Cerebellar cortex (tissue), 1 donor: ENCODE results near the gene MAPK1.
"Not testable (repeated sequence)": the region's sequence is repeated elsewhere in the genome, so short reads cannot be mapped to it uniquely, and the experiment has no call there.

Source experiments
- DNase-seq: peaks from one replicate; pipeline ENCODE4 v3.0.0-alpha.2; 2015; ENCODE audit warnings: low spot score

MAPK1 gene

DNA sequence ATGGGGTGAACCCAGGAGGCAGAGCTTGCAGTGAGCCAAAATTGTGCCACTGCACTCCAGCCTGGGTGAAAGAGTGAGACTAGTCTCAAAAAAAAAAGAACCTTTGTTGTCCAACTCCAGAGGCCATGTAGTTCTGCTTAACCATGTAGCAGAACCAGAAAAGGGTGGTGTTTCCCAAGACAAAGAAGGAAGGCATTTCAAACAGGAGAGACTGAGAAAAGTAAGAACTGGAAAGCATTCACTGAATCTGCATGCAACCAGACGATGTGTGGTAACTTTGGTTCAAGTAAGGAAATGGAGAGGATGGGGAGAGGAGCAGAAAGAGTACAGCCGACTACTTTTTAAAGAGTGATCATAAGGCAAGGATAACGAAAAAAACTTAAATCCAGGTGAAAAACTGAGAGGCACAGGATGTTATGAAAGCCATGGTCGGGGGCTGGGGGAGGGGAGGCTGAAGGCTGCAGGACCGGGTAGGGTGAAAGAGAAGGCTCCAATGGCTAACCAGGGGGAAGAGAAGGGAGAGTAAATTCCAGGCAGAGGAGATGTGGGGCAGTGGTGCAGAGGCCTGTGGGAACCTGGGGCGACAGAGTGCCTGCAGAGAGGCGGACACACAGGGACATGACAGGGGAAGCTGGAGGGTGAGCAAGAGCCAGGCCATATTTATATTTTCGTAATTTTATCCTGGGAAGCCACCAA is 48.8 kb downstream of the MAPK1 start:
- DNase-seq = no peak

- DNase-seq = not testable (repeated sequence)
Measured at GRCh38 chr22:21817497-21817853, 50.0 kb downstream of the MAPK1 start.

DNA sequence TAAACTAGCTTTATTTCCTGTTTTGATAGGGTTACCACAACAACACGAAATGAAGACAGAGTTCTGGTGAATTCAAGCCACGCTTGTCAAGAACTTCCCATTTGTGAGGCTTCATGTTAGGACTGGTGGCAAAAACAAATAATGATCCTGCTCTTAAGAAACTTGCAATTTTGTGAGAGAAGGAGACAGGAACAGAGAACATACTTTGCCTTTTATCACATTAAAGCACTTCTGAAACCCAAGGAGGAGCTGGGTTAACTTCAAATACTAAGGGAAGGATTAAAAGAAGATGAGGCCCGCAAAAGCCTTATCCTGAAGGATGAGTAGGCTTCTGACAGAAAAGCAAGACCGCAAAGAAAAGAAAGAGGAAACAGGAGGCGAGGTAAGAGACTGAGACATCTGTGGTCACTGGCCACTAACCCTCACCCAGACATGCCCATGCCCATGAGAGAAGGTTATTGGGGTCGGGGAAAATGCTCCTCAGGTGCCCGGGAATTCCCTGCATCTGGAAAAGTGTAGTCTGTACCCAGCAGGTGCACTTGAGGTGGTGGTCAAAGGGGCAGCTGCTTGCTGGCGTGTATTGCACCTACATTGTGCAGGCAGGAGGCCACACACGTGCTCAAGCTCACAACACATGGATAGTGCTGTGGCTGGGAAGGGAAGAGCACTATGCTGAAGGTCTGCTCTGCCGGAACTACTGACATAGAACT is 50.5 kb downstream of the MAPK1 start:
- DNase-seq = no peak

DNA sequence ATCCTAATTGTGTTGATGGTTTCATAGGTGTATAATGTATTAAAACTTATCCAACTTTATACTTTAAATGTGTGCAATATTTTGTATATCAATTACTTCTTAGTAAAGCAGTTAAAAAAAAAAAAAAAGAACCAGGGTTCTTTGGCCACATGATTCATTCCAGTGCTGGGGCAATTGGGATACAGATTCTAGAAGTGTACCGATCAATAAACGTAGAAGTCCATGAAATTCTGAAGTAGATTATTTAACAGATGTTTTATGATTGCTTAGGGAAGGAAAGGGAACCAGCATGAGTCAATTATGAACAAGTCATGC is 51.0 kb downstream of the MAPK1 start:
- no peak for DNase-seq

- DNase-seq = no peak
Measured at GRCh38 chr22:21815958-21816357, 51.5 kb downstream of the MAPK1 start.

- DNase-seq = no peak
Measured at GRCh38 chr22:21815357-21815756, 52.1 kb downstream of the MAPK1 start.

GRCh38 chr22:21811982-21812381 is 55.5 kb downstream of the MAPK1 start:
- DNase-seq = no peak

GRCh38 chr22:21807544-21808529 is 59.6 kb downstream of the MAPK1 start:
- DNase-seq = no peak

DNA sequence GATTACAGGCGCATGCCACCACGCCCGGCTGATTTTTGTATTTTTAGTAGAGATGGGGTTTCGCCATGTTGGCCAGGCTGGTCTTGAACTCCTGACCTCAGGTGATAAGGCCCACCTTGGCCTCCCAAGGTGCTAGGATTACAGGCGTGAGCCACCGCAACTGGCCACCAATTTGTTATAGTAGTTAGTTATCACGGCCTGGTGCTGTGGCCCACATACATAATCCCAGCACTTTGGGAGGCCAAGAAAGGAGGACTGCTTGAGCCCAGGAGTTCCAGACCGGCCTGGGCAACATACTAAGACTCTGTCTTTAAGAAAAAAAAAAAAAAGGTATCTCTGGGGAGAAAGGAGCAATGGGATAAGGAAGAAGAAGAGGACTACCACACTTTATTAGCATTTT is 62.1 kb downstream of the MAPK1 start:
- DNase-seq = not testable (repeated sequence)

- no peak for DNase-seq
Measured at GRCh38 chr22:21803811-21804249, 63.6 kb downstream of the MAPK1 start.

DNA sequence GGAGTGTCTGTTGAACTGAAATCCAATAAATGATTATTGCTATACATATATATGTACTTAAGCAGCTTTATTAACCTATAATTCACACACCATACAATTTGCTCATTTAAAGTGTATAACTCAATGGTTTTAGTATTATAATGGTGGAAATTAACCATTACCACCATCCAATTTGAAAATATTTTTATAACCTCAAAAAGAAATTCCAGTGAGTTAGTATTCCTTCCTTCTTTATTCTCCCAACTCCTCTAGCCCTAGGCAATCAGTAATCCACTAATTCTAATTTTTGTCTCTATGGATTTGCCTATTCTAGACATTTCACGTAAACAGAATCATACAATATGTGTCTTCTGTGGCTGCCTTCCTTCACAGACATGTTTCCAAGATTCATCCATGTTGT is 64.8 kb downstream of the MAPK1 start:
- no peak for DNase-seq

DNA sequence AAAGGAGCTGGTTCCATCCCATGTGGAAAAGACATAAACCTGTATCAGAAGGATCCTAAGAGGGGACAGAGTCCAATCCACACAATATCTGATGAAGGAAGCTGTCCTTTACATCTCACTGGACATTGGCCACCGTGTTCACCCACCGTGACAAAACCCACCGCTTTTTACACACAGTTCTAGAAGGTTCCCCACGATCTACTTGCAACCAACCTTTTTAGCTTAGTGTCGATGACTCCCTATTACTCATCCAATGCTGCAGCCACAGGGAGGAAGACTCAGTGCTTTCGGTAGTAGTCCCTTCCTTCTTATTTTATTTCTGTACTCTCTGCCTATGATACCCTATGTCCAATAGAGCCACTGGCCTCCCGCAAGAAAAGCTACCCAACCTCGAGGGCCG is 65.4 kb downstream of the MAPK1 start:
- DNase-seq = no peak

DNA sequence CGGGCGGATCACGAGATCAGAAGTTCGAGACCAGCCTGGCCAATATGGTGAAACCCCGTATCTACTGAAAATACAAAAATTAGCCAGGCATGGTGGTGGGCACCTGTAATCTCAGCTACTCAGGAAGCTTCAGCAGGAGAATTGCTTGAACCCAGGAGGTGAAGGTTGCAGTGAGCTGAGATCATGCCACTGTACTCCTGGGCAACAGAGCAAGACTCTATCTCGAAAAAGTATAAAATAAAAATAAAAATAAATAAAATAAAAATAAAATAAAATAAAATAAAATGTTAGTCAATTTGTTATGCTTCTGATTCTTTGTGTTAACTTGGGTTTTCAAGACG is 66.2 kb downstream of the MAPK1 start:
- not testable (repeated sequence) for DNase-seq

DNA sequence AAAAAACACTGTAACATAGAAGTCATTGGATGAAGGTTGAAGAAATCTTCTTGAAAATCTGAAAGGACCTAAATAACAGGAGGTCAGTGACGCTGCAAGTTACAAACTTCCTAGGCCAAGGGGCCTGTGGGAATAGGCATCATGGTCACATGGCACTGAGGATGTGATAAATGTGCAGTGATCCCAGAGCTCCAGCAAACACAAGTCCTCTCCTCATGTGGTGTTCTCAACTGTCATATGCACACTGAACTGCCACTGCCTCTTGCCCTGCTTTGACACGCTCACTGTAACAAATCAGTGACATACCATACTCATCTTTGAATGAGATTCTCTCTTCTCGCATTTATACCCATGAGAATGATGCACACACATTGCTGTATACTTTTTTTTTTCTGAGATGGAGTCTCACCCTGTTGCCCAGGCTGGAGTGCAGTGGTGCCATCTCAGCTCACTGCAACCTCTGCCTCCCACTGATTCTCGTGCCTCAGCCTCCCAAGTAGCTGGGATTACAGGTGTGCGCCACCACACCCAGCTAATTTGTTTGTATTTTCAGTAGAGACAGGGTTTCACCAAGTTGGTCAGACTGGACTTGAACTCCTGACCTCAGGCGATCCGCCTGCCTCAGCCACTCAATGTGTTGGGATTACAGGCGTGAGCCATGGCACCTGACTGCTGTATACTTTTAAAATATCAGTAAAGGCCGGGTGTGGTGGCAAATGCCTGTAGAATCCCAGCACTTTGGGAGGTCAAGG is 66.7 kb downstream of the MAPK1 start:
- DNase-seq = no peak

DNA sequence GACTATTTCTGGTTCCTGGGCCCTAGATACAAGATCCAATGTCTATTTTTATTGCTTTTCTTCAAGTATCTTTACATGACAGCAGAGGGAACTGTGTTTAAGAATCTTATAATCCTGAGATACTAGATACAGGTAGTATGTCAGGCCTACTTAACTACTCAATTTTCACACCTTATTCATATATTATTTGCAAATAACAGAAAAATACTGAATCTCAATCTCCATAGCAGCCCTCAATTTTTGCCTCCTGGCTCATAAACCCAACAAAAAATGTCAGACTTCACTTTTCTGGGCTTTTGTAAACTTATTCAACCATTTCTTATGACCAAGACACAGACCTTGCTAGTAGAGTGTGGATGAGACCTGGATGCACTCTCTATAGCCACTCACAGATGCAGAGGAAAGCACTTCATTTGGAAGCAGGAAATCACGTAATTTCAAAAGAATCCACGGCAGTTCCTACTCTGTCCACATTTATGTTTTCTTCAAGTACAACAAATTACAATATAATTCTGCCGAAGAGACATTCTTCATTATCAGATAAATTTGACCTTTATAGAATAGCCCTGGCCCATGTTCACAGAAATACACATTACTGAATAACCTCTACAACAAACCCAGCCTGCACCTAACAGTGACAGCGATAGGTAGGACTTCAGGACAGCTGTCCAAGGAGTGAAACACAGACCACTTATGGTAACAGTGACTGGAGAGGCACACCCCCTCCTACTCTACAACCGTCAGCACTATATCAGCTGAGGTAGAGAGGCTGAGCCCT is 69.8 kb downstream of the MAPK1 start:
- DNase-seq = no peak

- DNase-seq = no peak
Measured at GRCh38 chr22:21796863-21797262, 70.6 kb downstream of the MAPK1 start.

- no peak for DNase-seq
Measured at GRCh38 chr22:21796231-21796630, 71.2 kb downstream of the MAPK1 start.

DNA sequence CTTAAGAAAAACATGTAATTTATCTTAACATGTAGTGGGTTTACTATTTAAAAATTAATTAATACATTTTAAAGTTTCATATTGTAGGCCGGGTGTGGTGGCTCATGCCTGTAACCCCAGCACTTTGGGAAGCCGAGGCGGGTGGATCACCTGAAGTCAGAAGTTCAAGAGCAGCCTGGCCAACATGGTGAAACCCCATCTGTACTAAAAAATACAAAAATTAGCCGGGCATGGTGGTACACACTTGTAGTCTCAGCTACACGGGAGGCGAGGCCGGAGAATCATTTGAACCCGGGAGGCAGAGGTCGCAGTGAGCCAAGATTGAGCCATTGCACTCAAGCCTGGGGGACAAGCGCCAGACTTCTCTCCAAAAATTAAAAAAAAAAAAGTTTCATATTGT is 73.7 kb downstream of the MAPK1 start:
- DNase-seq = not testable (repeated sequence)

GRCh38 chr22:21791635-21792625 is 75.5 kb downstream of the MAPK1 start:
- no peak for DNase-seq
